Left lobe of liver (tissue), 2 donors: ENCODE results near the gene ZNF592. TPM values are rescaled to one million over a fixed set of nuclear protein-coding genes. Genes with fewer than 3 reads are reported as not detected.
A peak's percentile ranks its signal among the peaks of the same experiment; 100 is the strongest.

Source experiments
- ATAC-seq: fragments of 200-7000 bp; cut with Tn5 transposase; one replicate; pipeline ENCODE4 v1.9.1; 2020; ENCODE audit warnings: mild to moderate bottlenecking, moderate library complexity
- DNase-seq: peaks from one replicate; pipeline ENCODE4 v3.0.0-alpha.2; 2020; ENCODE audit warnings: low spot score
- total RNA-seq: library from RNA; stranded (reverse); gene quantifications from one replicate; pipeline ENCODE4 v1.2.1, GENCODE V29; 2021
- donor health status: DM: no; HTN: no; CAD: no; lungs with moderate emphysema.
- donor health status: DM: no; HTN: yes; CAD: no.

Gene ZNF592
- total RNA-seq, 1 donor from 2014 or later, result 14.5 TPM

- ATAC-seq (peak; percentile 60), DNase-seq (peak; percentile 75)
Observed at GRCh38 chr15:84800365-84800806, 52.0 kb downstream of the ZNF592 start.

- ATAC-seq (peak; percentile 2), DNase-seq (no peak)
Observed at GRCh38 chr15:84804005-84804900, 55.9 kb downstream of the ZNF592 start.

- ATAC-seq (no peak), DNase-seq (no peak)
Observed at GRCh38 chr15:84805221-84805620, 56.8 kb downstream of the ZNF592 start.

GRCh38 chr15:84807228-84807627, 58.8 kb downstream of the ZNF592 start:
- no peak for ATAC-seq
- DNase-seq, result no peak

GRCh38 chr15:84810073-84810840, 61.9 kb downstream of the ZNF592 start:
- DNase-seq (no peak), ATAC-seq (peak; percentile 22)

- DNase-seq, result no peak
- ATAC-seq, result no peak
Observed at GRCh38 chr15:84811151-84811550, 62.8 kb downstream of the ZNF592 start.

- DNase-seq, result no peak
- no peak for ATAC-seq
Observed at GRCh38 chr15:84811828-84812227, 63.4 kb downstream of the ZNF592 start.

GRCh38 chr15:84812842-84813241, 64.5 kb downstream of the ZNF592 start:
- DNase-seq (no peak), ATAC-seq (no peak)

- ATAC-seq (no peak), DNase-seq (no peak)
Observed at GRCh38 chr15:84813435-84813834, 65.0 kb downstream of the ZNF592 start.

- no peak for DNase-seq
- no peak for ATAC-seq
Observed at GRCh38 chr15:84813931-84814330, 65.5 kb downstream of the ZNF592 start.

GRCh38 chr15:84814916-84815315, 66.5 kb downstream of the ZNF592 start:
- ATAC-seq (no peak), DNase-seq (no peak)

GRCh38 chr15:84816694-84817465, 68.5 kb downstream of the ZNF592 start, which contains the start of gene ALPK3:
Gene ALPK3, plus strand, starts transcription at chr15:84817356. Its CDS starts 97 bp downstream, at chr15:84817453.
- ATAC-seq (peak; percentile 68), DNase-seq (no peak)

GRCh38 chr15:84817466-84818081, 69.2 kb downstream of the ZNF592 start:
- DNase-seq (no peak), ATAC-seq (peak; percentile 15)

- ATAC-seq (peak; percentile 37), DNase-seq (peak; percentile 54)
Observed at GRCh38 chr15:84818261-84819131, 70.1 kb downstream of the ZNF592 start.

- peak; percentile 23 for ATAC-seq
Observed at GRCh38 chr15:84819291-84819768, 70.9 kb downstream of the ZNF592 start.

GRCh38 chr15:84819791-84820190, 71.4 kb downstream of the ZNF592 start:
- DNase-seq (no peak), ATAC-seq (no peak)

More at GRCh38 chr15:84819291-84819768, 70.9 kb downstream of the ZNF592 start:
- DNase-seq, result peak; percentile 69

- DNase-seq (no peak), ATAC-seq (no peak)
Observed at GRCh38 chr15:84821501-84822021, 73.2 kb downstream of the ZNF592 start.

GRCh38 chr15:84822653-84823281, 74.4 kb downstream of the ZNF592 start:
- ATAC-seq (no peak), DNase-seq (no peak)
